ENCODE measurements around the gene ILK. TPM values are rescaled to one million over a fixed set of nuclear protein-coding genes. Genes with fewer than 3 reads are reported as not detected.

The ILK gene
- total RNA-seq, 1 experiment from 2014 or later: 86.5 TPM

- Histone ChIP-seq H3K27ac (ENCODE audit: low read depth, low read length, poor library complexity, severe bottlenecking) (no peak overlapping the region), H3K9me3 (ENCODE audit: low read depth, low read length, poor library complexity, severe bottlenecking) (no peaks in the 10 kb centered on the region), H3K4me3 (ENCODE audit: low read depth, low read length, poor library complexity, severe bottlenecking) (no peak overlapping the region), H3K4me1 (ENCODE audit: insufficient read depth, low read length, poor library complexity, severe bottlenecking) (no peaks in the 10 kb centered on the region), H3K27me3 (replicated peaks; ENCODE audit: insufficient read depth, low read depth, low read length, poor library complexity) (no peaks in the 10 kb centered on the region), H3K36me3 (ENCODE audit: insufficient read depth, low read length, poor library complexity, severe bottlenecking) (no peaks in the 10 kb centered on the region)
- ChIA-PET POLR2A (ENCODE audit: low non-redundant PET) (no interaction called here), CTCF (interaction anchor here (0.6 kb wide), 1 partner anchor 13 kb away, joined by 3 read pairs; no protein-coding TSS in a partner anchor)
- TF ChIP-seq CTCF (conservative IDR thresholded peaks at IDR 0.05; ENCODE audit: low read depth, low read length): no peak
- TF ChIP-seq EZH2 (IDR thresholded peaks at IDR 0.05; ENCODE audit: borderline replicate concordance, low read depth, low read length, poor library complexity, severe bottlenecking): no peak
- DNase-seq (ENCODE audit: low spot score): no peak
- BruUV-seq (replicated peaks): no TSS peak
- intact Hi-C loops (cut with micrococcal nuclease; ENCODE audit: unreplicated experiment): no loop called here
These were observed 27.9 kb downstream of the ILK start for GRCh38 chr11:6631361-6631890.

- no peaks in the 10 kb centered on the region for H3K36me3 ChIP-seq (ENCODE audit: insufficient read depth, low read length, poor library complexity, severe bottlenecking)
- intact Hi-C loops (cut with micrococcal nuclease; ENCODE audit: unreplicated experiment): no loop called here
- BruUV-seq (replicated peaks): no TSS peak
- POLR2A ChIA-PET (ENCODE audit: low non-redundant PET): no interaction called here
- CTCF ChIA-PET: interaction anchor here (0.6 kb wide), 1 partner anchor 1370 kb away, joined by 14 read pairs; no protein-coding TSS in a partner anchor
- no peaks in the 10 kb centered on the region for H3K4me1 ChIP-seq (ENCODE audit: insufficient read depth, low read length, poor library complexity, severe bottlenecking)
- H3K27me3 ChIP-seq (replicated peaks; ENCODE audit: insufficient read depth, low read depth, low read length, poor library complexity): no peaks in the 10 kb centered on the region
- no peaks in the 10 kb centered on the region for H3K9me3 ChIP-seq (ENCODE audit: low read depth, low read length, poor library complexity, severe bottlenecking)
- H3K27ac ChIP-seq (ENCODE audit: low read depth, low read length, poor library complexity, severe bottlenecking): no peak overlapping the region
- no peak for TF ChIP-seq EZH2 (IDR thresholded peaks at IDR 0.05; ENCODE audit: borderline replicate concordance, low read depth, low read length, poor library complexity, severe bottlenecking)
- TF ChIP-seq CTCF (conservative IDR thresholded peaks at IDR 0.05; ENCODE audit: low read depth, low read length): no peak
- DNase-seq (ENCODE audit: low spot score): no peak
- no peak overlapping the region for H3K4me3 ChIP-seq (ENCODE audit: low read depth, low read length, poor library complexity, severe bottlenecking)
These were observed 28.8 kb downstream of the ILK start for GRCh38 chr11:6632116-6633073.

DNA sequence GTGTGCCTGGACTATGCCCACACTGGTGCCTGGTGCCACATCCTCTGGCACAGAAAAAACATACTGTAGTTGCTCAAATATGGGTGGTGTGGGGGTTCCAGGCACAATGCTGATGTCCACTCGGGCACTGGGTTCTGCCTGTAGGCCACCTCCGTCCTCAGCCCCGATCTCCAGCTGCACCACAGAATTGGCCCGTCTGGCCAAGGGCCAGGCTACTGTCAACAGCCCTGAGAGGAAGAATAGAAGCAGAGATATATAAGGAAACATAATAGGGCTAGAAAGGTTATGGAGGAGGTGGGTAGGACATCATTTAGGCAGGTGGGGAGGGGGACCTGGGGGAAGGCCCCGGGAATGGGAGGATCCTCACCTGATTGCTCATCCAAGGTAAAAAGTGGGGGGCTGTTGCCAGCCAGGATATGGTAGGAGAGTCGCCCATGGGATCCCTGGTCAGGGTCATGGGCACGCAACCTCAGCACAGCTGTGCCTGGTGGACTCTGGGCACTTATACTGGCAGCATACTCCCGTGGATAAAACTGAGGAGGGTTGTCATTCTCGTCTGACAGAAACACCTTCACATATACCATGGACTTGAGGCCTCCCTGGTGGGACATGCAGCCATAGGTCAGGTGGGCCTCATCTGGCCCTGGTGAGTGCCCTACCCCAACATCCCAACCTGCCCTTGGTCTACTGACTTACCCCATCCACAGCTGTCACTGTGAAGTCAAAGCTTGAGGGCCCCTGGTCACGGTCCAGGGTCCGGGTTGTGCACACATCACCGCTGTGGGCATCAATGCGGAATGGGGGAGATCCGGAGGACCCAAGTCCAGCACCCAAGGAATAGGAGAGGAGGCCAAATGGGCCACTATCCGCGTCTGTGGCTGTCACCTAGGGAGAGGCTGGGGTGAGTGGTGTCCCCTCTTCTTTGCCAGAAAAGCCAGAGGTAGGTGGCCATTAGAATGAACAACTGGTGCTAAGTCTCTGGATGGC is 30.1 kb downstream of the ILK start:
- no peak for DNase-seq (ENCODE audit: low spot score)
- H3K4me3 ChIP-seq (ENCODE audit: low read depth, low read length, poor library complexity, severe bottlenecking): no peak overlapping the region
- CTCF ChIA-PET: no interaction called here
- no TSS peak for BruUV-seq (replicated peaks)
- intact Hi-C loops (cut with micrococcal nuclease; ENCODE audit: unreplicated experiment): no loop called here
- no peaks in the 10 kb centered on the region for H3K9me3 ChIP-seq (ENCODE audit: low read depth, low read length, poor library complexity, severe bottlenecking)
- H3K27me3 ChIP-seq (replicated peaks; ENCODE audit: insufficient read depth, low read depth, low read length, poor library complexity): no peaks in the 10 kb centered on the region
- no peak overlapping the region for H3K27ac ChIP-seq (ENCODE audit: low read depth, low read length, poor library complexity, severe bottlenecking)
- no peaks in the 10 kb centered on the region for H3K4me1 ChIP-seq (ENCODE audit: insufficient read depth, low read length, poor library complexity, severe bottlenecking)
- no peak for TF ChIP-seq EZH2 (IDR thresholded peaks at IDR 0.05; ENCODE audit: borderline replicate concordance, low read depth, low read length, poor library complexity, severe bottlenecking)
- TF ChIP-seq CTCF (conservative IDR thresholded peaks at IDR 0.05; ENCODE audit: low read depth, low read length): no peak
- POLR2A ChIA-PET (ENCODE audit: low non-redundant PET): no interaction called here
- H3K36me3 ChIP-seq (ENCODE audit: insufficient read depth, low read length, poor library complexity, severe bottlenecking): no peaks in the 10 kb centered on the region
